T1000 (cell line): ENCODE results near the gene GABBR2.

Experiments used
- DNase-seq: peaks from one replicate; lab custom pipeline; 2025; ENCODE audit warnings: mixed read lengths; lab: John Stamatoyannopoulos, UW

Gene GABBR2

DNA sequence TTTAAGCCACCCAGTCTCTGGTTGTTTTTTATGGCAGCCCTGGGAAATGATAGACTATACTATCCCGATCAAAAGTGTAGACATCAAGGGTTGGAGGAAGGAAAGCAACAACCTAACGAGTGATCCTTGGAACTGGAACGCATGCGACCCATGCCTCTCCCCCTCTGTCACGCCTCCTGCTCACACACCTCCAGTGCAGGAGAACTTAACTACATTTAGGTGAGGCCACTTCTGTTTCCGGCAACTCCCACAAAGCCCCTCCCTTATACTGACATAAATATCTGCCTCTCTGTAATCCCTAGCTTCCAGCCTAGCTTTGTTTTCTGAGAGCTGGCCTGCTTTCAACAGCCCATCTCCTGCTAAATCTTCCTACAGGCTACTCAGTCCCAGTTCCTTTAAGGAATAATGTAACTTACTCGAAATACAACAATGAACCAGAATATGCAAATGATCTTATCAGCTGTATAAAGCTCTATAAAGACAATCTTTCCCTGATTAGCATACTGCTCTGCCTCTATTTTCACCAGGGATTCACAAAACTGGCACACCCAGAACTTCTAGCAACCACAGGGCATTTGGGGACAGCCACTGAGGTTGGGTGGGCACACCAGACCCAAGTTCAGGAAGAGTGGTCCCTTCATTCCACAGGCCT is 73.9 kb downstream of the GABBR2 start:
- DNase-seq = no peak

GRCh38 chr9:98632839-98633238 is 75.9 kb downstream of the GABBR2 start:
- no peak for DNase-seq

DNA sequence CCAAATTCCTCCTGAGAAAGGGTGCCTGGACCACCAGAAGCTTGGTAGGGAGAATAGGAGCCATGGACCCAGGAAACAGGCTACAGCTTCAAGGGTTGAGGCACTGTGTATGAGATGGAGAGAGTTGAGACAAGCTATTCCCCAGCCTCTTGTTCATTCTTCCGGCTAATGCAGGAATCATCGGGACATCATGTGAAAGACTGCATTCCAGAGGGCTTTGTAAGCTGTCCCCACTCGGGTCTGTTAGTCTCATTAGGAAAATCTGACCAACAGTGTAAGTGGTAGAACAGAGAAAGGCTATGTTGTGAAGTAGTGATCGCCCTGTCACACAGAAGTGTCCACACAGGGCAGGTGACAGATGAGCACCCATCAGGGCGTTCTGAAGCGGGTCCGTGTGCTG is 81.4 kb downstream of the GABBR2 start:
- no peak for DNase-seq

DNA sequence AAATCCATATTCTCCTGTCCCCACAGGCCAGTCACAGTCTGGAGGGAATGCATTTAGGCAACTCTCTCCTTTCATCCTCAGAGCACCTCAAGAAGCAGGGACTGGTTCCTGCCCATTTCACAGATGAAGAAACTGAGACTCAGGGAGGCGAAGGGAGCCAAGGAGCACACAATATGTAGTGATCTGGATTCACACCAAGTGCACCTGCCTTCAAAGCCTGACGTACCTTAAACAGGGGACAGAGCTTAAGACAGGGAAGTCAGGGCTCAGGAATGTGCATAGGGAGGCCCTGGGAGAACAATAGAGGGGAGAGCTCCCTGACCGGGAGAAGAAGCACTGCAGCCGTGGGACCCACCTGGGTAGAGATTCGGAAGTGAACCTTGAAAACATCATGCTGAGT is 83.0 kb downstream of the GABBR2 start:
- DNase-seq = no peak

DNA sequence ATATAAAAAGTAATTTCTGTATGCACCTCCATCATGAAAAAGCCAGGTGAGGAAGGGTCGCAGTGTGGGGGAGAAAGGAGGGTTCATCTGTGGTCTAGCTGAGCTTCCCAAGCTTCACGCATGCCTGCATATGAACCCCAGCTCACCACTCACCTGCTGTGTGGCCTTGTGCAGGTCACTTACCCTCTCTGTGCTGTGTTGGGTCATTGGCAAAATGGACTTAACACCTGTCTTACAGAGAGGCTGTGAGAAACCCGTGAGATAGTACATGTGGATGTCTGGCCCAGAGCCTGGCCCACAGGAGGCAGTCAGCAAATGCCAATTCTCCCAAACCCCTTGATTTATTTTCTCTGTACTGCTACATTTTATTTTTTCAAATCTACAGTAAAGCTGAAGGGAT is 88.9 kb downstream of the GABBR2 start:
- DNase-seq = no peak

DNA sequence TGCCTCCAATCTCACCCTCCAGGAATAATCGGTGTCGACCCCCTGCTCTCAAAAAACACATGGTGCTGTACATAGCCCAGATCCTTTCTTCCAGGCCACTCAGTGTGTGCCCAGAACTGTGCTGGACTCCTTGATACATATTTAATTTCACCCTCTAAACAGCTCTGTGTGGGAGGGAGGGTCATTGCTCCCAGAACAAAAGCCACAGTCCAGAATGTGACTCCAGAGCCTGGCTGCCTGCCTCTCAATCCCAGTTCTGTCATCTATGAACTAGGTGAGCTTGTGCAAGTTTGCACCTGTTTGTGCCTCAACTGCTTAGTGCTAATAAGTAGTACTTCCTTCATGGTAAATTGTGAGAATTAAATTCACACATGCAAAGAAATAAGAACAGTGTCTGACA is 93.1 kb downstream of the GABBR2 start:
- DNase-seq = no peak

DNA sequence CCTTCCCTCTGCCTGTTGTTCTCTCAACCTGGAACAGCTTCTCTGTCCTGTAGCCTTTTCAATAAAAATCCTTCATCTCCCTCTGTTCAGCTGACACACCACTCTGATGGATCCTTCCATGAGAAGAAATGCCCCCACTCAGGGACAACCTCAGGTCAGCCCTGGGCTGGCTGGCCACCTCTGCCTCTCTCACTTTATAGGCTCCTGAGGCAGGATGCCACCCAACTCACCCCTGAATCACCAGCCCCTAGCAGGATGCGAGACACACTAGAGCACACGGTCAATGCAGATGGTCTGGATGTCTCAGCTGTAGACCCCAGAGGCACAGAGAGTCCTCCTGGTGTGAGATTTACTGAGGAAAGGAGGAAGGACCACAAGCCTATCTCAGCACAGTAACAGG is 93.8 kb downstream of the GABBR2 start:
- no peak for DNase-seq

DNA sequence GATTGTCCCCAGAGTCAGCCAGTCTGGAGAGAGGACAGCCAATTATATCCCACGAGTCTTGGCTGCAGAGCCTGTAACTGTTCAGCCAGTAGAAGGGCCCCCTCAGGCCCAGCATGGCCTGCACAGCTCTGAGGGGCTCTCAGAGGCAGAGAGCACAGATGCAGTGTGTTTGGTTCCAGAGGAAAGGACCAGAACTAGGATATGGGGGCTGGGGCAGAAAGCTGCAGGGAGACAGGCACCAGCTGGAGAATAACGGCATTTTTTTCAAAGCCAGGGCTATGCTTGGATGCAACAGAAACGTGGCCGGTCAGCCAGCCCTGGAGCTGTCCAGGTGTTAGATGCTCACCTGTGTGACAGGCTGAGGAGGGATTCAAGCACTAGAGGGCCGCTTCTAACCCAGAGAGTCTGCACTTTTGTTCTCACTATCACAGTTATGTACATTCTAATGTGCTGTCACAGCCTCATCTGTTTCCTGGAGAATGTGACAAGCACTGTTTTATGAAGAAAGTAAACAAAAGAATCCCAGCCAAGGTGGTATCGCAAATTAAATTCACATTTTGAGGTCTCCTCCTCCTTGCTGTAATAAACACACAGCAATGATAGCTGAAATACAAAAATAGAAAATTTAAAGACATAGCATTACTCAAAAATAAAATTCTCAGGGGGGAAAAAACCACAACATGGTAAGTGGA is 96.5 kb downstream of the GABBR2 start:
- DNase-seq = no peak

- DNase-seq = no peak
Observed at GRCh38 chr9:98611319-98611718, 97.4 kb downstream of the GABBR2 start.

DNA sequence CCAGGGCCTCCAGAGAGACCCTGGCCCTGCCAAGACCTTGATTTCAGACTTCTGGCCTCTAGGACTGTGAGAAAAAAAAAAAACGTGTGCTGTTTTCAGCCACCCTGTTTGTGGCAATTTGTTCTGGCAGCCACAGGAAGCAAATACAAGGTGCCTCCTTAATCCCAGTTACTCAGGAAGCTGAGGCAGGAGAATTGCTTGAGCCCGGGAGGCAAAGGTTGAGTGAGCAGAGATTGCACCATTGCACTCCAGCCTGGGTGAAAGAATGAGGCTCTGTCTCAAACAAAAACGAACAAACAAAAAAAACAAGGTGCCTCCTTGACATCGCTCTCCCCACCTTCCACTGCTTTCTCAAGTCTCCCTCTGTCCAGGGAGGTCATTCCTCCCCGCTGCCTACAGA is 98.0 kb downstream of the GABBR2 start:
- DNase-seq = no peak

- DNase-seq = no peak
Observed at GRCh38 chr9:98610211-98610610, 98.5 kb downstream of the GABBR2 start.

DNA sequence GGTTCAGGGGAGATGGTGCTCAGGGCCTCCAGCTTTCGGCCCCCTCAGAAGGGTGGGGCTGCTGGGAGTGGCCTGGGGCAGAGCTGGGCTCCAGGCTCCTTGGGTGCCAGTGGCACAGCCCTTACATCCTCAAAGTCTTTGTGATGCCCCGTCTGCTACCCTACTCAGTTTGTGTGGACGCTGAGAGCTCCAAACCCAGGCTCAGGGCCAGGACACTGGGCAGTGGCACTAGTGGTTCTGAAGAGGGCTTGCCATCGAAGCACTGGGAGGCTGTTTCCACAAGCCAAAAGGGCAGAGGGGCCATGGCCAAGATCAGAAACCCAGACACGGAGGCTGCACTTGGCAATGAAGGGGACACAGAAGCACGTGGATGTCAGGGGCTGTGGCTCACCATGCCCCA is 99.1 kb downstream of the GABBR2 start:
- DNase-seq = no peak

DNA sequence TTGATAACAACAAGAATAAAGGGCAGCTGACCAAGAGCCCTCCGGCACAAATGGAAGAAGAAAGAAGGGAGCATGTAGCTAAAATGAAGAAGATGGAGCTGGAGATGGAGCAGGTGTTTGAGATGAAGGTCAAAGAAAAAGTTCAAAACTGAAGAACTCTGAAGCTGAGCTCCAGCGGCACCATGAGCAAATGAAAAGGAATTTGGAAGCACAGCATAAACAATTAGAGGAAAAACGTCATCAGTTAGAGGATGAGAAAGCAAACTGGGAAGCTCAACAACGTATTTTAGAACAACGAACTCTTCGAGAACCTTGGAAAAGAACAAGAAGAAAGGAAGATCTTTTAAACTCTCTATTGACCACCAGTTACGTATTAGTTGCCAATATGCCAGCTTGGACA is 100.9 kb downstream of the GABBR2 start:
- DNase-seq = no peak

DNA sequence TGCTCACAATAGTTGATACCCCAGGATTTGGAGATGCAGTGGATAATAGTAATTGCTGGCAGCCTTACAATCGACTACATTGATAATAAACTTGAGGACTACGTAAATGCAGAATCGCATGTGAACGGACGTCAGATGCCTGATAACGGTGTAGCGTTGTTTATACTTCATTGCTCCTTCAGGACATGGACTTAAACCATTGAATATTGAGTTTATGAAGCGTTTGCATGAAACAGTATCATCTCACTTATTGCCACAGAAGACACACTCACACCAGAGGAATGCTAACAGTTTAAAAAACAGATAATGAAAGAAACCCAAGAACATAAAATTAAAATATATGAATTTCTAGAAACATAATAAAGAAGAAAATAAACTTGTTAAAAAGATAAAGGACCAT is 101.6 kb downstream of the GABBR2 start:
- DNase-seq = no peak

GRCh38 chr9:98606730-98607129 is 102.0 kb downstream of the GABBR2 start:
- no peak for DNase-seq

DNA sequence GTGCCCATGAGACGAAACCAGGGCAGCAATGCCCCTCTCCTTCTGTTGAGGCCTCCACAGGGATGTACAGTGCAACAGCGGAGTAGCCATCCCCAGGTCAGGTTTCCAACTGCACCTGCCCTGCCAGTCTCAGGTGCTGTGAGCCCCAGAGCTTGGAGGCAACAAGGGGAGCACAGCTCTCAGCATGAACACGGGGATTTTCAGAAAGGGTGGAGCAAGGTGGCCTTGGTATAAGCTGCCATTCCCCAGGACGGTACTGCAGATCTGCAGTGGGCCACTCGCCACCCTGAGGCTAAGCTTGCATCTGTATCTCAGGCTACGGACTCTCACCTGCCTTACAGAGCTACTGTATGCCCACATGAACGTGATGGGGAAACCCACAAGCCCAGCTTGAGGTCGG is 103.6 kb downstream of the GABBR2 start:
- no peak for DNase-seq

GRCh38 chr9:98603821-98604383 is 104.8 kb downstream of the GABBR2 start:
- no peak for DNase-seq

- DNase-seq = no peak
Observed at GRCh38 chr9:98602839-98603500, 105.8 kb downstream of the GABBR2 start.

GRCh38 chr9:98600631-98601030 is 108.1 kb downstream of the GABBR2 start:
- DNase-seq = no peak

DNA sequence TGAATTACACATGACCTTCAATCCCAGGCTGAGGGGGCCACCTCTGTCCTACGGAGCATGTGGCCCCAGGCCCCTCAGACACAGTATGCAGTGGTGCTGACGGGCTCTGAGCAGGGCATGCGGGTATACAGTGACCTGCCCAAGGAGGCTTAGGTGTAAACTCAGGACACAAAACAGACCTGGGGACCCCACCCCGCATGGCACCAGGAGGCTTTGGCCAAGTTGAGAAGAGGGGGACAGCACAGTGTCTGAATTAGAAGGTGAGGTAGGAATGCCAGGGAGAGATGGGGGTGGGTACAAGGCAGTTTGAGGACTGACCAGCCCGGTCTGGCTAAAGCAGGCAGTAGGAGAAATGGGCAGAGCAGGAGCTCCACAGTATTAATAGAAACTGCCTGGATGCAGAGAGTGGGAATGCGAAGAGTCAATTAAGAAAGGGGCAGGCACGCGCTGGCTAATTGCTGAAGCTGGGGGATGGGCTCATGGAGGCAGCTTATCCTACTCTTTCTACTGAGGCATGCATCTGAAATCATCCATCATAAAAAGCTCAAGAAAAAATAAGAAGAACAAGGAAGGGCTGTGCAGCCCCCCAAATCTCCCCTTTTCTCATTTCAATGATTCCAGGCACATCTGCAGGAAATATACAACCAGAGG is 109.0 kb downstream of the GABBR2 start:
- no peak for DNase-seq

- DNase-seq = no peak
Observed at GRCh38 chr9:98598861-98599260, 109.9 kb downstream of the GABBR2 start.

- DNase-seq = no peak
Observed at GRCh38 chr9:98597236-98597771, 111.4 kb downstream of the GABBR2 start.
